HEK293 (cell line): ENCODE results near the gene SPTAN1.
A peak's percentile ranks its signal among the peaks of the same experiment; 100 is the strongest.
"Not testable (repeated sequence)": the region's sequence is repeated elsewhere in the genome, so short reads cannot be mapped to it uniquely, and the experiment has no call there.

Experiments
- CTCF ChIA-PET: fragments of 350-600 bp; formaldehyde crosslinking; extraction: SDS; loops from one replicate; lab custom pipeline; 2021; ENCODE audit warnings: antibody characterized with exemption; lab: Yijun Ruan, JAX
- POLR2A ChIA-PET: fragments of 300-600 bp; formaldehyde crosslinking; extraction: SDS; loops from one replicate; lab custom pipeline; 2020; ENCODE audit warnings: antibody characterized with exemption, inconsistent platforms; lab: Yijun Ruan, JAX
- H3K27ac ChIP-seq: fragments of 200-500 bp; sonication (Bioruptor generic); 2 replicates; pipeline ENCODE4 v1.5.1; 2014; ENCODE audit warnings: low read depth, low read length, control low read depth, inconsistent platforms; ENCODE audit errors: extremely low read depth
- H3K36me3 ChIP-seq, 2 experiments: fragments of 200-500 bp in 1 of 2; sonication (Bioruptor generic) in 1 of 2; 1 replicate in 1 of 2; 2 replicates in 1 of 2; pipeline ENCODE4 v1.5.1; 2014 to 2017; ENCODE audit warnings: inconsistent platforms in 2 of 2, low read length in 2 of 2; ENCODE audit not compliant: control insufficient read depth in 2 of 2, insufficient read depth in 1 of 2
- H3K4me1 ChIP-seq: fragments of 200-500 bp; sonication (Bioruptor generic); 2 replicates; pipeline ENCODE4 v1.5.1; 2014; ENCODE audit warnings: mild to moderate bottlenecking, low read length, inconsistent platforms; ENCODE audit not compliant: control insufficient read depth, insufficient read depth
- H3K4me3 ChIP-seq: 2 replicates; pipeline ENCODE4 v1.5.1; 2011; ENCODE audit warnings: low read depth, mild to moderate bottlenecking, control low read depth, low read length, moderate library complexity
- H3K9me3 ChIP-seq: fragments of 200-500 bp; sonication (Bioruptor generic); 2 replicates; pipeline ENCODE4 v1.5.1; 2014; ENCODE audit warnings: low read depth, low read length, inconsistent platforms; ENCODE audit not compliant: control insufficient read depth, insufficient read depth
- SP7 ChIP-seq: fragments of 450-650 bp; formaldehyde crosslinking; IDR thresholded peaks from 2 replicates; pipeline ENCODE4 v1.5.1; 2016; ENCODE audit warnings: missing biosample characterization, missing genetic modification characterization
- ZEB2 ChIP-seq: fragments of 450-650 bp; formaldehyde crosslinking; IDR thresholded peaks from 2 replicates; pipeline ENCODE4 v1.5.1; 2016; ENCODE audit warnings: missing biosample characterization, missing genetic modification characterization
- ZFHX2 ChIP-seq: fragments of 450-650 bp; formaldehyde crosslinking; conservative IDR thresholded peaks from 2 replicates; pipeline ENCODE4 v1.5.1; 2016; ENCODE audit warnings: missing biosample characterization, missing genetic modification characterization
- ZFP69B ChIP-seq: fragments of 450-650 bp; formaldehyde crosslinking; IDR thresholded peaks from 2 replicates; pipeline ENCODE4 v1.5.1; 2016; ENCODE audit warnings: missing biosample characterization, missing genetic modification characterization
- ZNF121 ChIP-seq: fragments of 450-650 bp; formaldehyde crosslinking; IDR thresholded peaks from 2 replicates; pipeline ENCODE4 v1.5.1; 2016; ENCODE audit warnings: missing biosample characterization, missing genetic modification characterization
- ZNF221 ChIP-seq: fragments of 450-650 bp; formaldehyde crosslinking; IDR thresholded peaks from 2 replicates; pipeline ENCODE4 v1.5.1; 2017; ENCODE audit warnings: missing biosample characterization, missing genetic modification characterization, borderline replicate concordance
- ZNF501 ChIP-seq: fragments of 450-650 bp; formaldehyde crosslinking; IDR thresholded peaks from 2 replicates; pipeline ENCODE4 v1.5.1; 2016; ENCODE audit warnings: missing biosample characterization, missing genetic modification characterization
- ZNF580 ChIP-seq: fragments of 450-650 bp; formaldehyde crosslinking; IDR thresholded peaks from 2 replicates; pipeline ENCODE4 v1.5.1; 2016; ENCODE audit warnings: missing biosample characterization, missing genetic modification characterization
- ZNF623 ChIP-seq: fragments of 450-650 bp; formaldehyde crosslinking; IDR thresholded peaks from 2 replicates; pipeline ENCODE4 v1.5.1; 2016; ENCODE audit warnings: missing biosample characterization, missing genetic modification characterization
- ZNF654 ChIP-seq: fragments of 450-650 bp; formaldehyde crosslinking; IDR thresholded peaks from 2 replicates; pipeline ENCODE4 v1.5.1; 2016; ENCODE audit warnings: low read depth, missing biosample characterization, missing genetic modification characterization
- ZNF658 ChIP-seq: fragments of 450-650 bp; formaldehyde crosslinking; IDR thresholded peaks from 2 replicates; pipeline ENCODE4; 2016; ENCODE audit warnings: missing biosample characterization, missing genetic modification characterization
- ZNF768 ChIP-seq: fragments of 450-650 bp; formaldehyde crosslinking; IDR thresholded peaks from 2 replicates; pipeline ENCODE4 v1.5.1; 2018; ENCODE audit warnings: missing biosample characterization, mild to moderate bottlenecking, missing genetic modification characterization
- TF ChIP-seq, protein P1 (sequence below): fragments of 450-650 bp; formaldehyde crosslinking; IDR thresholded peaks from 2 replicates; pipeline ENCODE4 v1.5.1; 2016; ENCODE audit warnings: missing biosample characterization, missing genetic modification characterization
- TF ChIP-seq, protein P2 (sequence below): fragments of 450-650 bp; formaldehyde crosslinking; IDR thresholded peaks from 2 replicates; pipeline ENCODE4 v1.5.1; 2016; ENCODE audit warnings: missing biosample characterization, missing genetic modification characterization
- TF ChIP-seq, protein P3 (sequence below): fragments of 450-650 bp; formaldehyde crosslinking; optimal IDR thresholded peaks from 2 replicates; pipeline ENCODE3; 2016; ENCODE audit warnings: missing biosample characterization, mild to moderate bottlenecking, missing genetic modification characterization
- TF ChIP-seq, protein P4 (sequence below): fragments of 450-650 bp; formaldehyde crosslinking; IDR thresholded peaks from 2 replicates; pipeline ENCODE4 v1.5.1; 2016; ENCODE audit warnings: missing biosample characterization, missing genetic modification characterization, low read depth

The SPTAN1 gene

GRCh38 chr9:128643519-128644300 is 91.3 kb downstream of the SPTAN1 start (continued):
- TF ChIP-seq ZNF221 (tag by site-specific recombination) (no peak), ZFHX2 (tag by site-specific recombination) (peak; percentile 73), SP7 (0 out of 2 replicates have a peak, but pooled peaks have one; percentile 8), ZNF768 (tag by site-specific recombination) (peak; percentile 94; the same call in 1 of the 2 replicates), ZNF658 (tag by site-specific recombination) (no peak)
- TF ChIP-seq, all 188 proteins: peak for 10

DNA sequence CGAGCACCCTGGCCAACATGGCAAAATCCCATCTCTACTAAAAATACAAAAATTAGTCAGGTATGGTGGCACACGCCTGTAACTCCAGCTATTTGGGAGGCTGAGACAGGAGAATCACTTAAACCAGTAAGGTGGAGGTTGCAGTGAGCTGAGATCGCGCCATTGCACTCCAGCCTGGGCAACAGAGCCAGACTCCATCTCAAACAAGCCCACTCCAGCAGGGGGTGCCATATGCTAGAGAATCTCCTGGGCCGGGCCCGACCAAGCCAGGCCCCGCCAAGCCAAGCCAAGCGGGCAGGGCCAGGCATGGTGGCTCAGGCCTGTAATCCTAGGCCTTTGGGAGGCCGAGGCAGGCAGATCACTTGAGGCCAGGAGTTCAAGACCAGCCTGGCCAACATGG is 95.8 kb downstream of the SPTAN1 start:
- not testable (repeated sequence) for H3K4me1 ChIP-seq, H3K4me3 ChIP-seq, H3K9me3 ChIP-seq, H3K27ac ChIP-seq
- TF ChIP-seq, protein P1, sequence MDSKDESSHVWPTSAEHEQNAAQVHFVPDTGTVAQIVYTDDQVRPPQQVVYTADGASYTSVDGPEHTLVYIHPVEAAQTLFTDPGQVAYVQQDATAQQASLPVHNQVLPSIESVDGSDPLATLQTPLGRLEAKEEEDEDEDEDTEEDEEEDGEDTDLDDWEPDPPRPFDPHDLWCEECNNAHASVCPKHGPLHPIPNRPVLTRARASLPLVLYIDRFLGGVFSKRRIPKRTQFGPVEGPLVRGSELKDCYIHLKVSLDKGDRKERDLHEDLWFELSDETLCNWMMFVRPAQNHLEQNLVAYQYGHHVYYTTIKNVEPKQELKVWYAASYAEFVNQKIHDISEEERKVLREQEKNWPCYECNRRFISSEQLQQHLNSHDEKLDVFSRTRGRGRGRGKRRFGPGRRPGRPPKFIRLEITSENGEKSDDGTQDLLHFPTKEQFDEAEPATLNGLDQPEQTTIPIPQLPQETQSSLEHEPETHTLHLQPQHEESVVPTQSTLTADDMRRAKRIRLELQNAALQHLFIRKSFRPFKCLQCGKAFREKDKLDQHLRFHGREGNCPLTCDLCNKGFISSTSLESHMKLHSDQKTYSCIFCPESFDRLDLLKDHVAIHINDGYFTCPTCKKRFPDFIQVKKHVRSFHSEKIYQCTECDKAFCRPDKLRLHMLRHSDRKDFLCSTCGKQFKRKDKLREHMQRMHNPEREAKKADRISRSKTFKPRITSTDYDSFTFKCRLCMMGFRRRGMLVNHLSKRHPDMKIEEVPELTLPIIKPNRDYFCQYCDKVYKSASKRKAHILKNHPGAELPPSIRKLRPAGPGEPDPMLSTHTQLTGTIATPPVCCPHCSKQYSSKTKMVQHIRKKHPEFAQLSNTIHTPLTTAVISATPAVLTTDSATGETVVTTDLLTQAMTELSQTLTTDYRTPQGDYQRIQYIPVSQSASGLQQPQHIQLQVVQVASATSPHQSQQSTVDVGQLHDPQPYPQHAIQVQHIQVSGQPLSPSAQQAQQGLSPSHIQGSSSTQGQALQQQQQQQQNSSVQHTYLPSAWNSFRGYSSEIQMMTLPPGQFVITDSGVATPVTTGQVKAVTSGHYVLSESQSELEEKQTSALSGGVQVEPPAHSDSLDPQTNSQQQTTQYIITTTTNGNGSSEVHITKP (tag by site-specific recombination): peak; percentile 13; the same call in 1 of the 2 replicates
- TF ChIP-seq ZFP69B (tag by site-specific recombination) (peak; percentile 54; the same call in 1 of the 2 replicates), ZNF654 (tag by site-specific recombination) (peak; percentile 48), ZNF121 (tag by site-specific recombination) (peak; percentile 93), ZNF580 (tag by site-specific recombination) (0 out of 2 replicates have a peak, but pooled peaks have one; percentile 22)
- TF ChIP-seq, protein P2, sequence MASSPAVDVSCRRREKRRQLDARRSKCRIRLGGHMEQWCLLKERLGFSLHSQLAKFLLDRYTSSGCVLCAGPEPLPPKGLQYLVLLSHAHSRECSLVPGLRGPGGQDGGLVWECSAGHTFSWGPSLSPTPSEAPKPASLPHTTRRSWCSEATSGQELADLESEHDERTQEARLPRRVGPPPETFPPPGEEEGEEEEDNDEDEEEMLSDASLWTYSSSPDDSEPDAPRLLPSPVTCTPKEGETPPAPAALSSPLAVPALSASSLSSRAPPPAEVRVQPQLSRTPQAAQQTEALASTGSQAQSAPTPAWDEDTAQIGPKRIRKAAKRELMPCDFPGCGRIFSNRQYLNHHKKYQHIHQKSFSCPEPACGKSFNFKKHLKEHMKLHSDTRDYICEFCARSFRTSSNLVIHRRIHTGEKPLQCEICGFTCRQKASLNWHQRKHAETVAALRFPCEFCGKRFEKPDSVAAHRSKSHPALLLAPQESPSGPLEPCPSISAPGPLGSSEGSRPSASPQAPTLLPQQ (tag by site-specific recombination): peak; percentile 58; the same call in 1 of the 2 replicates
- POLR2A ChIA-PET: interaction anchor here (1.3 kb wide), 1 partner anchor 36 kb away, joined by 4 read pairs; no protein-coding TSS in a partner anchor
- CTCF ChIA-PET: interaction anchor here (0.6 to 4.0 kb wide), 3 partner anchors 12 to 93 kb away, joined by 3 to 21 read pairs (median 4); no protein-coding TSS in a partner anchor
- peaks cover 0 to 20% of the 10 kb centered on the region in 2 experiments; a peak in 2 of 3 replicates for H3K36me3 ChIP-seq

DNA sequence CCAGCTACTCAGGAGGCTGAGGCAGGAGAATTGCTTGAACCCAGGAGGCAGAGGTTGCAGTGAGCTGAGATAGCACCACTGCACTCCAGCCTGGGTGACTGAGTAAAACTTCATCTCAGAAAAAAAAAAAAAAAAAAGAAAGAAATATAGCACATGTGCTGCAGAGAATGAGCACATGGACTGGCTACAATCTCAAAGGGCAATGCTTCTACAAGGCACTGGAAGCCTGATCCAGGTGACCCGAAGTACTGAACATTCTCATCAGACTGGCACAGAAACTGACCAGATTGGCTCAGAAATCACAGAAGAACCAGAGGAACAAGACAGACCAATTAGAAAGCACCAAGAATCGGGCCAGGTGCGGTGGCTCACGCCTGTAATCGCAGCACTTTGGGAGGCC is 99.4 kb downstream of the SPTAN1 start:
- Histone ChIP-seq H3K9me3 (no peaks in the 10 kb centered on the region), H3K4me1 (no peaks in the 10 kb centered on the region), H3K36me3 (peaks cover 0 to 23% of the 10 kb centered on the region in 2 experiments; a peak in 2 of 3 replicates), H3K27ac (no peak overlapping the region), H3K4me3 (no peak overlapping the region)
- POLR2A ChIA-PET: interaction anchor here (0.7 to 1.2 kb wide), 3 partner anchors 32 to 71 kb away, joined by 3 to 5 read pairs (median 3); no protein-coding TSS in a partner anchor
- TF ChIP-seq, protein P3, sequence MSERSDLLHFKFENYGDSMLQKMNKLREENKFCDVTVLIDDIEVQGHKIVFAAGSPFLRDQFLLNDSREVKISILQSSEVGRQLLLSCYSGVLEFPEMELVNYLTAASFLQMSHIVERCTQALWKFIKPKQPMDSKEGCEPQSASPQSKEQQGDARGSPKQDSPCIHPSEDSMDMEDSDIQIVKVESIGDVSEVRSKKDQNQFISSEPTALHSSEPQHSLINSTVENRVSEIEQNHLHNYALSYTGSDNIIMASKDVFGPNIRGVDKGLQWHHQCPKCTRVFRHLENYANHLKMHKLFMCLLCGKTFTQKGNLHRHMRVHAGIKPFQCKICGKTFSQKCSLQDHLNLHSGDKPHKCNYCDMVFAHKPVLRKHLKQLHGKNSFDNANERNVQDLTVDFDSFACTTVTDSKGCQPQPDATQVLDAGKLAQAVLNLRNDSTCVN (tag by site-specific recombination): no peak
- TF ChIP-seq ZNF623 (tag by site-specific recombination) (no peak), ZNF501 (tag by site-specific recombination) (no peak), ZEB2 (tag by site-specific recombination) (no peak)
- TF ChIP-seq, protein P4, sequence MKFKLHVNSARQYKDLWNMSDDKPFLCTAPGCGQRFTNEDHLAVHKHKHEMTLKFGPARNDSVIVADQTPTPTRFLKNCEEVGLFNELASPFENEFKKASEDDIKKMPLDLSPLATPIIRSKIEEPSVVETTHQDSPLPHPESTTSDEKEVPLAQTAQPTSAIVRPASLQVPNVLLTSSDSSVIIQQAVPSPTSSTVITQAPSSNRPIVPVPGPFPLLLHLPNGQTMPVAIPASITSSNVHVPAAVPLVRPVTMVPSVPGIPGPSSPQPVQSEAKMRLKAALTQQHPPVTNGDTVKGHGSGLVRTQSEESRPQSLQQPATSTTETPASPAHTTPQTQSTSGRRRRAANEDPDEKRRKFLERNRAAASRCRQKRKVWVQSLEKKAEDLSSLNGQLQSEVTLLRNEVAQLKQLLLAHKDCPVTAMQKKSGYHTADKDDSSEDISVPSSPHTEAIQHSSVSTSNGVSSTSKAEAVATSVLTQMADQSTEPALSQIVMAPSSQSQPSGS (tag by site-specific recombination): no peak
- CTCF ChIA-PET: no interaction called here
